ENCODE measurements around the gene DENND1A. TPM values are rescaled to one million over a fixed set of nuclear protein-coding genes. Genes with fewer than 3 reads are reported as not detected.

DENND1A gene
- total RNA-seq, 1 experiment from 2014 or later: 19.7 TPM

DNA sequence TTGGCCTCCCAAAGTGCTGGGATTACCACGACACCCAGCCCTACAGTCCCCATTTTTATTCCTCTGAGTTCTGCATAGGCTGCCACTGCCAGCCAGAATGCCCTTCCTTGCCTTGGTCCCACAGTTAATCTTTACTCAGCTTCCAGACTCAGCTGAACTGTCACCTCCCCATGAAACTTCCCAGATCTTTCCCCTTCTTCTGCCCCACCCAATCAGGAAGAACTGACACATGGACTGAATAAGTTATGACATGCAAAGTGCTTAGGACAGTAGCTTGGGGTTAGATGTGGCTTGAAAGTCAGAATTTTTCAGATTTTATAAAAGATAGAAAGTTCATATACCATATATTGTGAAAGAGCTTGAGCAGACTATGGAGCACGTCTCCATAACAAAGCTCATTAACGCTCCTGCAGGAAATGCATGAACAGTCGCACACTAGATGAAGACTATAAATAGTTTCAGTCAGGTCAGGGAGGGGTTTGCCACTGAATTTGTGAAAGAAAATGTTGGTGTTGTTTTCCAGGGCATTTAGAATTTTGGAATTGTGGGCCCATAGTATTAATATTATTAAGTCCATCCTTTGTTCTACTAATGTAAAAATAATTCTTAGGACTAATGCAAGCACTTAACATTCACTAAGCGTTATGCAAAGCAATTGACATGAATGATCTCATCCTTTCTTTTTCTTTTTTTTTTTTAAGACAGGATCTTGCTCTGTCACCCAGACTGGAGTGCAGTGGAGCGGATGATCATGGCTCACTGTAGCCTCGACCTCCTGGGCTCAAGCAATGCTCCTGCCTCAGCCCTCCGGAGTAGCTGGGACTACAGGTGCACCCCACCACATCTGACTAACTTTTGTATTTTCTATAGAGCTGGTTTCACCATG lies 36.1 kb upstream of the DENND1A start:
- no peak overlapping the region for H3K4me3 ChIP-seq (ENCODE audit: low read depth in 2 of 2, low read length in 2 of 2)
- no peak overlapping the region for H3K27ac ChIP-seq (ENCODE audit: low read length)
- in situ Hi-C loops (cut with HindIII; ENCODE audit: low pct_unique_long_range_greater_than_20kb, low sequenced_read_pairs) (no loop called here), intact Hi-C loops (cut with micrococcal nuclease; ENCODE audit: unreplicated experiment) (no loop called here)
- H3K27me3 ChIP-seq (ENCODE audit: control insufficient read depth, insufficient read depth, low read length): no peaks in the 10 kb centered on the region
- no TSS peak for BruUV-seq (replicated peaks)
- ChIA-PET POLR2A (interaction anchor here (0.6 kb wide), 1 partner anchor 748 kb away, joined by 3 read pairs; no protein-coding TSS in a partner anchor), CTCF (no interaction called here)
- TF ChIP-seq, protein P1, sequence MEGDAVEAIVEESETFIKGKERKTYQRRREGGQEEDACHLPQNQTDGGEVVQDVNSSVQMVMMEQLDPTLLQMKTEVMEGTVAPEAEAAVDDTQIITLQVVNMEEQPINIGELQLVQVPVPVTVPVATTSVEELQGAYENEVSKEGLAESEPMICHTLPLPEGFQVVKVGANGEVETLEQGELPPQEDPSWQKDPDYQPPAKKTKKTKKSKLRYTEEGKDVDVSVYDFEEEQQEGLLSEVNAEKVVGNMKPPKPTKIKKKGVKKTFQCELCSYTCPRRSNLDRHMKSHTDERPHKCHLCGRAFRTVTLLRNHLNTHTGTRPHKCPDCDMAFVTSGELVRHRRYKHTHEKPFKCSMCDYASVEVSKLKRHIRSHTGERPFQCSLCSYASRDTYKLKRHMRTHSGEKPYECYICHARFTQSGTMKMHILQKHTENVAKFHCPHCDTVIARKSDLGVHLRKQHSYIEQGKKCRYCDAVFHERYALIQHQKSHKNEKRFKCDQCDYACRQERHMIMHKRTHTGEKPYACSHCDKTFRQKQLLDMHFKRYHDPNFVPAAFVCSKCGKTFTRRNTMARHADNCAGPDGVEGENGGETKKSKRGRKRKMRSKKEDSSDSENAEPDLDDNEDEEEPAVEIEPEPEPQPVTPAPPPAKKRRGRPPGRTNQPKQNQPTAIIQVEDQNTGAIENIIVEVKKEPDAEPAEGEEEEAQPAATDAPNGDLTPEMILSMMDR (IDR thresholded peaks at IDR 0.05): no peak
- no peak for TF ChIP-seq TCF7L2 (IDR thresholded peaks at IDR 0.05; ENCODE audit: low read depth, low read length)
- TF ChIP-seq SIN3A (IDR thresholded peaks at IDR 0.05; ENCODE audit: borderline replicate concordance, insufficient read depth, low read depth, low read length): no peak
- TF ChIP-seq, protein P2, sequence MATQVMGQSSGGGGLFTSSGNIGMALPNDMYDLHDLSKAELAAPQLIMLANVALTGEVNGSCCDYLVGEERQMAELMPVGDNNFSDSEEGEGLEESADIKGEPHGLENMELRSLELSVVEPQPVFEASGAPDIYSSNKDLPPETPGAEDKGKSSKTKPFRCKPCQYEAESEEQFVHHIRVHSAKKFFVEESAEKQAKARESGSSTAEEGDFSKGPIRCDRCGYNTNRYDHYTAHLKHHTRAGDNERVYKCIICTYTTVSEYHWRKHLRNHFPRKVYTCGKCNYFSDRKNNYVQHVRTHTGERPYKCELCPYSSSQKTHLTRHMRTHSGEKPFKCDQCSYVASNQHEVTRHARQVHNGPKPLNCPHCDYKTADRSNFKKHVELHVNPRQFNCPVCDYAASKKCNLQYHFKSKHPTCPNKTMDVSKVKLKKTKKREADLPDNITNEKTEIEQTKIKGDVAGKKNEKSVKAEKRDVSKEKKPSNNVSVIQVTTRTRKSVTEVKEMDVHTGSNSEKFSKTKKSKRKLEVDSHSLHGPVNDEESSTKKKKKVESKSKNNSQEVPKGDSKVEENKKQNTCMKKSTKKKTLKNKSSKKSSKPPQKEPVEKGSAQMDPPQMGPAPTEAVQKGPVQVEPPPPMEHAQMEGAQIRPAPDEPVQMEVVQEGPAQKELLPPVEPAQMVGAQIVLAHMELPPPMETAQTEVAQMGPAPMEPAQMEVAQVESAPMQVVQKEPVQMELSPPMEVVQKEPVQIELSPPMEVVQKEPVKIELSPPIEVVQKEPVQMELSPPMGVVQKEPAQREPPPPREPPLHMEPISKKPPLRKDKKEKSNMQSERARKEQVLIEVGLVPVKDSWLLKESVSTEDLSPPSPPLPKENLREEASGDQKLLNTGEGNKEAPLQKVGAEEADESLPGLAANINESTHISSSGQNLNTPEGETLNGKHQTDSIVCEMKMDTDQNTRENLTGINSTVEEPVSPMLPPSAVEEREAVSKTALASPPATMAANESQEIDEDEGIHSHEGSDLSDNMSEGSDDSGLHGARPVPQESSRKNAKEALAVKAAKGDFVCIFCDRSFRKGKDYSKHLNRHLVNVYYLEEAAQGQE (IDR thresholded peaks at IDR 0.05; ENCODE audit: insufficient read depth in 1 of 2, low read depth in 2 of 2, low read length in 1 of 2): no peak
- no peak for TF ChIP-seq POLR2AphosphoS5 (IDR thresholded peaks at IDR 0.05; ENCODE audit: low read depth, low read length)
- H3K4me1 ChIP-seq (ENCODE audit: control insufficient read depth, insufficient read depth, low read length): no peaks in the 10 kb centered on the region
- ATAC-seq (no peak), DNase-seq (ENCODE audit: low read depth, low spot score) (no peak)
- H3K9me3 ChIP-seq (ENCODE audit: control insufficient read depth, insufficient read depth, low read depth, low read length): no peaks in the 10 kb centered on the region
- H3K36me3 ChIP-seq (ENCODE audit: control insufficient read depth, insufficient read depth, low read length): no peaks in the 10 kb centered on the region

DNA sequence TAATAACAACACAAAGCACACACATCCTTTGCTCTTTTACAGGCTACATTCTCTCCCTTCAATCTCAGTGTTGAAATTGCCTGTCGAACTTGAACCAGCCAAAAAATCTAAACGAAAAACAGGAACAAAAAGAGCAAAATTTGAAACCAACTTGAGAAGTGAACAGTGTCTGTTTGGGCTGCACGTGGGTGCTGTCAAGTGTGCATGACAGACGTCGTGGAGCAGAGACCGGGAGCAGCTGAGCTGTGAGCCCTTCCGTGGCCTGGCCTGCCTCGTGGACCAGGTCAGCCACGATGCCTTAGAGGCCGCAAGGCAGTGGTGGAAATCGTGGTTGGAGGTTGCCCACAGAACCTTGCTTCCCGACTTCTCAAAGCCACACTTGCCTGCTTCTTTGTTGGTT lies 34.8 kb upstream of the DENND1A start:
- H3K9me3 ChIP-seq (ENCODE audit: control insufficient read depth, insufficient read depth, low read depth, low read length): no peaks in the 10 kb centered on the region
- in situ Hi-C loops (cut with HindIII; ENCODE audit: low pct_unique_long_range_greater_than_20kb, low sequenced_read_pairs) (no loop called here), intact Hi-C loops (cut with micrococcal nuclease; ENCODE audit: unreplicated experiment) (no loop called here)
- TF ChIP-seq TCF7L2 (IDR thresholded peaks at IDR 0.05; ENCODE audit: low read depth, low read length) (no peak), SIN3A (IDR thresholded peaks at IDR 0.05; ENCODE audit: borderline replicate concordance, insufficient read depth, low read depth, low read length) (no peak), POLR2AphosphoS5 (IDR thresholded peaks at IDR 0.05; ENCODE audit: low read depth, low read length) (no peak)
- TF ChIP-seq, protein P2 (IDR thresholded peaks at IDR 0.05; ENCODE audit: insufficient read depth in 1 of 2, low read depth in 2 of 2, low read length in 1 of 2): no peak
- TF ChIP-seq, protein P1 (IDR thresholded peaks at IDR 0.05): no peak
- no peak overlapping the region for H3K27ac ChIP-seq (ENCODE audit: low read length)
- DNase-seq (ENCODE audit: low read depth, low spot score) (no peak), ATAC-seq (no peak)
- BruUV-seq (replicated peaks): no TSS peak
- CTCF ChIA-PET: no interaction called here
- no peaks in the 10 kb centered on the region for H3K36me3 ChIP-seq (ENCODE audit: control insufficient read depth, insufficient read depth, low read length)
- H3K4me1 ChIP-seq (ENCODE audit: control insufficient read depth, insufficient read depth, low read length): no peaks in the 10 kb centered on the region
- no peak overlapping the region for H3K4me3 ChIP-seq (ENCODE audit: low read depth in 2 of 2, low read length in 2 of 2)
- POLR2A ChIA-PET: no interaction called here
- H3K27me3 ChIP-seq (ENCODE audit: control insufficient read depth, insufficient read depth, low read length): no peaks in the 10 kb centered on the region
